GM21367 (cell line): ENCODE measurements around the gene IL17C.

Source experiments
- ATAC-seq: cut with Tn5 transposase; IDR thresholded peaks from one replicate; pipeline ENCODE4 v1.9.1; 2021; ENCODE audit not compliant: unreplicated experiment

The IL17C gene

DNA sequence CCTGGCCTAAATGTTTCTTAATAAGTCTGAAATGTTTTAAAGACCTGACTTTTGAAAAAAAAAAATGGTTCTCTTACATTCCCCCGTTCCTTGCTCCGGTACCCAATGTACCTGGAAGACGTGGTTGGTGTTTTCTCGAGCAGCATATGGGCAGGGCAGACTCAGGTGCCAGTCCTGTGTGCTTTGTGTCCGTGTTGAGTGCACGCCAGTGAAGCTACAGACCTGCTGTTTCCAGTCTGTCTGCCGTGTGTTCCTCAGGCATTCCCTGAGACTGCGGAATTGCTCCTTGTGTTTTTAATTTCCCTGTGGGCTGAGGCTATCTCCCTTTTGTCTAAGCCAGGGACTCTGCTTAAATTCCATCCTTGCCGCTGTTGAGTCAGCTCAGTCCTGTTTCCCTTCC lies 11.7 kb upstream of the IL17C start:
- no peak for ATAC-seq

DNA sequence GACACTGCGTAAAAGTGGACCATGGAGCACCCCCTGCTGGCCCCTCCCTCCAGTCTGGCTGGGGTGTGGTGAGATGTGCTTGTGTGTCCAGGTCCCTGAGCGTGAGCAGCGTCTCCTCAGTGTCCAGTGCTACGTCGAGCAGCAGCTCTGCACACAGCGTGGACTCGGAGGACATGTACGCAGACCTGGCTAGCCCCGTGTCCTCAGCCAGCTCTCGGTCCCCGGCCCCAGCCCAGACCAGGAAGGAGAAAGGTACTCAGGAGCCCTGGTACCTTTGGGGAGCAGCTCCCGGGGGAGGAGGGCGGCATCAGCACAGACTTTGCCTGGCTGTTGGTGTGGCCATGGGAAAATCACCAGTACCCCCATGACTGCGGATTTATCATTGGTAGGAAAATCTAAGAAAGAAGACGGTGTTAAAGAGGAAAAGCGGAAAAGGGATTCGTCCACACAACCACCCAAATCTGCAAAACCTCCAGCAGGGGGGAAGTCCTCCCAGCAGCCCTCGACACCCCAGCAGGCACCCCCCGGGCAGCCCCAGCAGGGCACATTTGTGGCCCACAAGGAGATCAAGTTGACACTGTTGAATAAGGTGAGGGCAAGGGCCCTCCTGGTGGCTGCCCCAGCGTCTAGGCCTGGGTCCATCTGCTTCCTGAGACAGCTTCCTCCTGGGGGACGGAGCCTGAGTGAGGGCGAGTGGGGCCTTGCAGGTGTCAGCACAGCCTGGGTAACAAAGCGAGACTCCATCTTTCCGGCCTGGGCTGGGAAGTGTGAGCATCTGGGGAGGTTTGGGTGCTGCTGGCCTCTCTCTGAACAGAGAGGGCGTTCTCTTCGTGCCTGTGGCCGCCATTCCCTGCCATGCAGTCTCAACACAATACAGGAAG lies 10.6 kb upstream of the IL17C start:
- no peak for ATAC-seq

DNA sequence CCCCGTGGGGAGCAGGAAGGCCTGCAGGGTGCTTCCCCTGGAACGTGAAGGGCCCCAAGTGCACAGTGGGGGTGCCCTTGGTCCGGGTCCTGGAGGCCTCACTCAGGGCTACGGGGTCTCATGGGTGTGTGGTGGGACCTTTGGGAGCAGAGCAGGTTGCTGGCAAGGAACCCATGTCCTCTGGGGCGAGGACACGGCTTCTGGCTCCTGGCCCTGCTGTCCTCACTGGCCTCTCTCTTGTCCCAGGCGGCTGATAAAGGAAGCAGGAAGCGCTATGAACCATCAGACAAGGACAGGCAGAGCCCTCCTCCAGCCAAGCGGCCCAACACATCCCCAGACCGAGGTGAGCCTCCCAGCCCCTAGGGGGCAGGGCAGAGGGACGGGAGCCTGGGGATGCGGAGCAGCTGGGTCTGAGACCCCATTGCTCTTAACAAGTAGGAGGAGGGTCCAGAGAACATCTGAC lies 9.8 kb upstream of the IL17C start:
- ATAC-seq = no peak

DNA sequence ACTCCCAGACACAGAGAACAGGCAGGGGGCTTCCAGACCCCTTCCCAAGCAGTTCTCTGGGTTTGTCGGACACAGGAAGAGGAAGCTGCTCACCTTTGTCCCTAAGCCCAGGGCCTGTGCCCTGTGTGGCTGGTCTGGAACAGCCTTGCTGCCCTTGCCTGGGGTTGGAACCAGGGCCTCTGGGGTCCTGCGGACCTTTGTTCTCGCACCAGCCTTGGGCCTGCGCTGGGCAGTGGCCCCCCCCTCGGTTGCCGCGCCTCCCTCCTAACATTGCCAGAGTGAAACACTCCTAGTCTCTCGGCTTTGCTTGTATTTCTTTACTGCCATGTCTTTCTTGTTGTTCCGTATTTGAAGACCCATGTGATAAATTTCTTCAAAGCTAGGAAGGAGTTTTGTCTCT lies 8.5 kb upstream of the IL17C start:
- no peak for ATAC-seq

- no peak for ATAC-seq
Measured at GRCh38 chr16:88630433-88630832, 7.9 kb upstream of the IL17C start.

DNA sequence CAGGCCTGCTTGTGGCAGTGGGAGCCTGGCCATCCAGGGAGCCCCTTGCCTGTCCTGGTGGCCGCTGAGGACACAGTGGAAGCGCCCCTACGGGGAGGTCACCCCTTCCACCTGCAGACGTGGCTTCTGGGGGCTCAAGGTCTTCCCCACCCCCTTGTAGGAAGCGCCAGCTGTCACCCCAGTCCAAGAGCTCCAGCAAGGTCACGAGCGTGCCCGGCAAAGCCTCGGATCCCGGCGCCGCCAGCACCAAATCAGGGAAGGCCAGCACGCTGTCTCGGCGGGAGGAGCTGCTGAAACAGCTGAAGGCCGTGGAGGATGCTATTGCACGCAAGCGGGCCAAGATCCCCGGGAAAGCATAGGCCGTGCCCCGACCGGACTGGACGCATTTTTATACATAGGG lies 7.4 kb upstream of the IL17C start:
- no peak for ATAC-seq

- no peak for ATAC-seq
Measured at GRCh38 chr16:88631384-88631783, 7.0 kb upstream of the IL17C start.

- no peak for ATAC-seq
Measured at GRCh38 chr16:88631920-88632586, 6.3 kb upstream of the IL17C start.

GRCh38 chr16:88632587-88632930 lies 5.8 kb upstream of the IL17C start:
- no peak for ATAC-seq

- peak; percentile 21 for ATAC-seq
Measured at GRCh38 chr16:88633684-88634140, 4.7 kb upstream of the IL17C start.

- peak; percentile 34 for ATAC-seq
Measured at GRCh38 chr16:88634141-88634993, 4.0 kb upstream of the IL17C start.

DNA sequence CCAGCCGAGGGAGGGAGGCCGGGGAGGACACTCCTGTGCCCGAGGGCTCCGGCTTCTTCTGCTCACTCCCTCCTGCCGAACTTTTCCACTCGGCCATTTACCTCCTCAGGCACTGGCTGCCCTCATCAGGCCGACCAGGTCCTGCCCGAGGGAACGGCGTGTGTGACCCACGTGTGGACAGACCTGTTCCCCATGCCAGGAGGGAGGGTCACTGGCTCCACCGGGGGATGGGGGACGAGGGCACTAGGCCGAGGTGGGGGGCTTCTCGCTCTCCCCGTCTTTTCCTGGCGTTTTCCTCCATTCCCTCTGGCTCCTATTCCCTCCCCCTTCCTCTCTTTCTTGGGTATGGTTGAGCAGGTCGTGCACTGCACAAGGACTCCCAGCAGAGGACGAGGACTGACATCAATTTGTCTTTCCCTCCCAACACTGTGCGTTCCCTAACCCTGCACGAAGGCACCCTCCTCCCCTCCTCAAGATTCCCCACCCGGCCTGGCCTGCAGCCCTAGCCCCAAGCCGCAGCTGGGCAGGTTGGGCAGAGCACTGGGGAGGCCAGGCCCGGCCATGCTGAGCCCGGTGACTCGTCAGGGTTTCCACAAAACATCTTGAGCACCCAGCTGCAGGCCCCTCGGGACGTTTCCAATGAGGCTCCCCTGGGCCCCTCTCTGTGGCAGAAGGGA lies 3.2 kb upstream of the IL17C start:
- ATAC-seq = no peak

- no peak for ATAC-seq
Measured at GRCh38 chr16:88635671-88636319, 2.6 kb upstream of the IL17C start.

- no peak for ATAC-seq
Measured at GRCh38 chr16:88636488-88637265, 1.7 kb upstream of the IL17C start.

DNA sequence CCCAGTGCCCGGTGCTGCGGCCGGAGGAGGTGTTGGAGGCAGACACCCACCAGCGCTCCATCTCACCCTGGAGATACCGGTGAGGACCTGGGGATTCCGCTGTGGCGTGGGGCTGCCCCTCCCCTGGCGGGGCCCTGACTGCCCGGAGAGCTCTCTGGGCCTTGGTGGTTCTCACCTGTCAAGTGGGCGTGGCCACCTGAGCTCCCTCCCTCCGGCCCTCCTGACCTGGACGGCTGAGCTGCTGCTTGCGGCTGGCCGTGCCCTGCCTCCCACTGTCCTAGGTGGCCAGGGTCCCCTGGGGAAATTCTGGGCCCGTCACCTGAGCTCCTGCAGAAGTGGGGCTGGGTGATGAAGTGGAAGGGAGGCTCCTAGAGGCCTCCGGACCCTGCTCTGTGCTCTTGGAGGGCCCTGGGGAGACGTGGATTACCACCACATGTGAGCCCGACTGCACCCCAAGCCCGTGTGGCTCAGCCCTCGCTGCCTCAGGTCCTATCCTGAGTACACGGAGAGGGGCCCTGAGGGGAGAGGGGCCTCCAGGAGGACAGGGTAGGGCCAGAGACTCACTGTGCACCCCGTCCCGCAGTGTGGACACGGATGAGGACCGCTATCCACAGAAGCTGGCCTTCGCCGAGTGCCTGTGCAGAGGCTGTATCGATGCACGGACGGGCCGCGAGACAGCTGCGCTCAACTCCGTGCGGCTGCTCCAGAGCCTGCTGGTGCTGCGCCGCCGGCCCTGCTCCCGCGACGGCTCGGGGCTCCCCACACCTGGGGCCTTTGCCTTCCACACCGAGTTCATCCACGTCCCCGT lies 1.1 kb downstream of the IL17C start:
- no peak for ATAC-seq

DNA sequence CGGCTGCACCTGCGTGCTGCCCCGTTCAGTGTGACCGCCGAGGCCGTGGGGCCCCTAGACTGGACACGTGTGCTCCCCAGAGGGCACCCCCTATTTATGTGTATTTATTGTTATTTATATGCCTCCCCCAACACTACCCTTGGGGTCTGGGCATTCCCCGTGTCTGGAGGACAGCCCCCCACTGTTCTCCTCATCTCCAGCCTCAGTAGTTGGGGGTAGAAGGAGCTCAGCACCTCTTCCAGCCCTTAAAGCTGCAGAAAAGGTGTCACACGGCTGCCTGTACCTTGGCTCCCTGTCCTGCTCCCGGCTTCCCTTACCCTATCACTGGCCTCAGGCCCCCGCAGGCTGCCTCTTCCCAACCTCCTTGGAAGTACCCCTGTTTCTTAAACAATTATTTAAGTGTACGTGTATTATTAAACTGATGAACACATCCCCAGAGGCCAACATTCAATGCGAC lies 1.7 kb downstream of the IL17C start:
- ATAC-seq = no peak

GRCh38 chr16:88640498-88641247 lies 2.3 kb downstream of the IL17C start:
- no peak for ATAC-seq
